ENCODE data around the gene DCP1B. TPM values are rescaled to one million over a fixed set of nuclear protein-coding genes. Genes with fewer than 3 reads are reported as not detected.

DCP1B gene
- total RNA-seq, 1 experiment from 2014 or later = 30.8 TPM

GRCh38 chr12:1910468-1910867 lies 93.8 kb downstream of the DCP1B start:
- Histone ChIP-seq H2AFZ (ENCODE audit: low read length) (no peak overlapping the region), H3K27ac (ENCODE audit: low read length) (no peak overlapping the region), H3K9ac (ENCODE audit: low read length) (no peak overlapping the region), H3K79me2 (ENCODE audit: low read length) (no peaks in the 10 kb centered on the region), H3K27me3 (ENCODE audit: low read length) (no peaks in the 10 kb centered on the region), H3K9me2 (replicated peaks; ENCODE audit: insufficient read depth, low read length) (no peaks in the 10 kb centered on the region), H3K36me3 (ENCODE audit: insufficient read depth, low read length) (no peaks in the 10 kb centered on the region), H3K9me3 (ENCODE audit: low read length) (no peaks in the 10 kb centered on the region; the same call in 1 of the 2 replicates), H3K4me2 (ENCODE audit: low read depth, low read length, poor library complexity, severe bottlenecking) (no peak overlapping the region), H4K20me1 (ENCODE audit: insufficient read depth, low read depth, low read length) (no peaks in the 10 kb centered on the region), H3K4me1 (ENCODE audit: low read length) (peaks cover 1% of the 10 kb centered on the region), H3K4me3 (ENCODE audit: low read length) (no peak overlapping the region)
- no peak for DNase-seq

DNA sequence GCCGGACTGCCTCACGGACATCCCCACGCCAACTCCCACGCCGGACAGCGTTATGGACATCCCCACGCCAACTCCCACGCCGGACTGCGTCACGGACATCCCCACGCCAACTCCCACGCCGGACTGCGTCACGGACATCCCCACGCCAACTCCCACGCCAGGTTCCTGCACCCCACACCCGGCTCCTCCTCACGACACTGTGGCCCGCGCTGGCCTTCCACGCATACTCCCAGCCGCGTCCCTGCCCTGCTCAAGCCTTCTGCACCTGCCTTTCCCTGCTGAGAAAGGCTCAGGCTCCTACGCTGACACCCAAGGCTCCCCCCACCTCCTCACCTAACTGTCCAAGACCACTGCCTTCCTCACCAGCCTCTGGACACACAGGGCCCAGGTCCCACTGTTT lies 95.5 kb downstream of the DCP1B start:
- no peaks in the 10 kb centered on the region for H3K4me1 ChIP-seq (ENCODE audit: low read length)
- no peak overlapping the region for H3K4me2 ChIP-seq (ENCODE audit: low read depth, low read length, poor library complexity, severe bottlenecking)
- no peak overlapping the region for H2AFZ ChIP-seq (ENCODE audit: low read length)
- H3K9me2 ChIP-seq (replicated peaks; ENCODE audit: insufficient read depth, low read length) = no peaks in the 10 kb centered on the region
- DNase-seq = no peak
- H3K79me2 ChIP-seq (ENCODE audit: low read length) = no peaks in the 10 kb centered on the region
- no peaks in the 10 kb centered on the region for H3K36me3 ChIP-seq (ENCODE audit: insufficient read depth, low read length)
- no peaks in the 10 kb centered on the region for H3K27me3 ChIP-seq (ENCODE audit: low read length)
- no peak overlapping the region for H3K9ac ChIP-seq (ENCODE audit: low read length)
- no peaks in the 10 kb centered on the region for H4K20me1 ChIP-seq (ENCODE audit: insufficient read depth, low read depth, low read length)
- H3K9me3 ChIP-seq (ENCODE audit: low read length) = peaks cover 7% of the 10 kb centered on the region; the same call in 1 of the 2 replicates
- H3K27ac ChIP-seq (ENCODE audit: low read length) = no peak overlapping the region
- H3K4me3 ChIP-seq (ENCODE audit: low read length) = no peak overlapping the region

- Histone ChIP-seq H3K79me2 (ENCODE audit: low read length) (no peaks in the 10 kb centered on the region), H3K9me3 (ENCODE audit: low read length) (peaks cover 9% of the 10 kb centered on the region; the same call in 1 of the 2 replicates), H3K4me1 (ENCODE audit: low read length) (no peaks in the 10 kb centered on the region), H3K9me2 (replicated peaks; ENCODE audit: insufficient read depth, low read length) (no peaks in the 10 kb centered on the region), H4K20me1 (ENCODE audit: insufficient read depth, low read depth, low read length) (no peaks in the 10 kb centered on the region), H3K9ac (ENCODE audit: low read length) (no peak overlapping the region), H3K36me3 (ENCODE audit: insufficient read depth, low read length) (no peaks in the 10 kb centered on the region), H3K27me3 (ENCODE audit: low read length) (no peaks in the 10 kb centered on the region), H3K4me2 (ENCODE audit: low read depth, low read length, poor library complexity, severe bottlenecking) (no peak overlapping the region), H2AFZ (ENCODE audit: low read length) (no peak overlapping the region), H3K27ac (ENCODE audit: low read length) (no peak overlapping the region), H3K4me3 (ENCODE audit: low read length) (no peak overlapping the region)
- DNase-seq = peak; percentile 65
Measured at GRCh38 chr12:1907652-1908611, 96.3 kb downstream of the DCP1B start.

DNA sequence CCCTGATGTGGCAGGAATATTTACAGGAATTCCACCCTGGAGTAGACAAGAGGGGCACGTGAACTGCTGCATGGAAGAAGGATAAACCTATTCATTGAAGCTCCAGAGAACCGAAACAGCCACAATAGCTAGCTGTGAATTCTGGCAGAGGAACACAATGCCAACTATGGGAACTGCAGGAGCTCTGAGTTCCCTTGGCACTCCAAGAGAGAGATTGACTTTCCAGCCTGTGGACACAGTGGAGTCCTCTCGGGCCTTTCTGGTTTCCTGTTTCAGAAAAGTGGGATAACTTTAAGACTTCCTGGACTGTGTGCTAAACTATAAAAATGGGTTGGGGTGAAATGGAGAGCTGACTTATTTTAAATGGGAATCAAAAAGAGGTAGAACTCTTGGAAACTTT lies 97.7 kb downstream of the DCP1B start:
- DNase-seq = no peak
- no peaks in the 10 kb centered on the region for H3K27me3 ChIP-seq (ENCODE audit: low read length)
- no peaks in the 10 kb centered on the region for H3K36me3 ChIP-seq (ENCODE audit: insufficient read depth, low read length)
- no peak overlapping the region for H3K4me3 ChIP-seq (ENCODE audit: low read length)
- no peaks in the 10 kb centered on the region for H3K9me2 ChIP-seq (replicated peaks; ENCODE audit: insufficient read depth, low read length)
- no peak overlapping the region for H3K4me2 ChIP-seq (ENCODE audit: low read depth, low read length, poor library complexity, severe bottlenecking)
- H4K20me1 ChIP-seq (ENCODE audit: insufficient read depth, low read depth, low read length) = no peaks in the 10 kb centered on the region
- H3K79me2 ChIP-seq (ENCODE audit: low read length) = no peaks in the 10 kb centered on the region
- no peak overlapping the region for H3K9ac ChIP-seq (ENCODE audit: low read length)
- H3K9me3 ChIP-seq (ENCODE audit: low read length) = peaks cover 9% of the 10 kb centered on the region; the same call in 1 of the 2 replicates
- H2AFZ ChIP-seq (ENCODE audit: low read length) = no peak overlapping the region
- H3K4me1 ChIP-seq (ENCODE audit: low read length) = no peaks in the 10 kb centered on the region
- H3K27ac ChIP-seq (ENCODE audit: low read length) = no peak overlapping the region

DNA sequence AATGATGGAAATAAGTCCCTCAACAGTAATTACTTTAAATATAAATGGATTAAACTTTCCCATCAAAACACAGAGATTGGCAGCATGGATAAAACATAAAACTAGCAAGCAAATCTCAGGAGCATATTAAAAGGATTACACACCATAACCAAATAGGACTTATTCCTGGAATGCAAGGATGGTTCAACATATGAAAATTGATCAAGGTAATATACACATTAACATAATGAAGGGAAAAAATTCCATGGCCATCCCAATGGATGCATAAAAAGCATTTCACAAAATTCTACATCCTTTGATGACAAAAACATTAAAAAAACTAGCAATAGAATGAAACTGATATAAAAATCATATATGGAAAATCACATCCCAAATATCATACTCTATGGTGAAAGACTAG lies 99.4 kb downstream of the DCP1B start:
- Histone ChIP-seq H3K27ac (ENCODE audit: low read length) (no peak overlapping the region), H3K9ac (ENCODE audit: low read length) (no peak overlapping the region), H3K4me3 (ENCODE audit: low read length) (no peak overlapping the region), H2AFZ (ENCODE audit: low read length) (no peak overlapping the region), H3K36me3 (ENCODE audit: insufficient read depth, low read length) (no peaks in the 10 kb centered on the region), H3K9me3 (ENCODE audit: low read length) (peaks cover 9% of the 10 kb centered on the region; the same call in 1 of the 2 replicates), H3K4me2 (ENCODE audit: low read depth, low read length, poor library complexity, severe bottlenecking) (no peak overlapping the region), H3K79me2 (ENCODE audit: low read length) (no peaks in the 10 kb centered on the region), H3K9me2 (replicated peaks; ENCODE audit: insufficient read depth, low read length) (no peaks in the 10 kb centered on the region), H3K4me1 (ENCODE audit: low read length) (no peaks in the 10 kb centered on the region), H3K27me3 (ENCODE audit: low read length) (no peaks in the 10 kb centered on the region), H4K20me1 (ENCODE audit: insufficient read depth, low read depth, low read length) (no peaks in the 10 kb centered on the region)
- no peak for DNase-seq

DNA sequence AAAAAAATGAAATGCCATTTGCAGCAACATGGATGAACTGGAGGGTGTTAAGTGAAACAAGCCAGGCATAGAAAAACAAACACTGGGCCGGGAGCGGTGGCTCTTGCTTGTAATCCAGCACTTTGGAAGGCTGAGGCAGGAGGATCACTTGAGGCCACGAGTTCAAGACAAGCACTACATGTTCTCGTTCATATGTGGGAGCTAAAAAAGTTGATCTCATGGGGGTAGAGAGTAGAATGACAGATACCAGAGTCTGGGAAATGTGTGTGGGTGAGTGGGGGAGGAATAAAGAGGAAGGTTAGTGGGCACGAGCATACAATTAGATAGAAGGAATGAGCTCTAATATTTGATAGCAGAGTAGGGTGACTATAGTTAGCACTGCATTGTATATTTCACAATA lies 107.3 kb downstream of the DCP1B start:
- no peak for DNase-seq
- H3K4me2 ChIP-seq (ENCODE audit: low read depth, low read length, poor library complexity, severe bottlenecking) = no peak overlapping the region
- H3K9me2 ChIP-seq (replicated peaks; ENCODE audit: insufficient read depth, low read length) = no peaks in the 10 kb centered on the region
- no peak overlapping the region for H3K9ac ChIP-seq (ENCODE audit: low read length)
- H3K9me3 ChIP-seq (ENCODE audit: low read length) = peaks cover 8% of the 10 kb centered on the region
- no peaks in the 10 kb centered on the region for H3K4me1 ChIP-seq (ENCODE audit: low read length)
- no peaks in the 10 kb centered on the region for H3K79me2 ChIP-seq (ENCODE audit: low read length)
- H3K27ac ChIP-seq (ENCODE audit: low read length) = no peak overlapping the region
- no peak overlapping the region for H3K4me3 ChIP-seq (ENCODE audit: low read length)
- H4K20me1 ChIP-seq (ENCODE audit: insufficient read depth, low read depth, low read length) = no peaks in the 10 kb centered on the region
- H2AFZ ChIP-seq (ENCODE audit: low read length) = no peak overlapping the region
- H3K36me3 ChIP-seq (ENCODE audit: insufficient read depth, low read length) = no peaks in the 10 kb centered on the region
- 0 out of 2 replicates have a peak, but pooled peaks cover 6% of the 10 kb centered on the region for H3K27me3 ChIP-seq (ENCODE audit: low read length)

Other genes with a start within 250 kb of the DCP1B start
- not detected in 2 replicates for gene LRTM2, start 183.9 kb downstream of the DCP1B start, total RNA-seq (2014; rRNA removed; shearing (Covaris generic); ENCODE audit: low replicate concordance)
- gene CACNA2D4, start 85.8 kb downstream of the DCP1B start, total RNA-seq (2014; rRNA removed; shearing (Covaris generic); ENCODE audit: low replicate concordance) = 0.22 and 0.37 TPM in 2 replicates
- 0.11 TPM in 1 of 2 replicates, not detected in the other for gene CACNA1C, start 48.5 kb upstream of the DCP1B start, total RNA-seq (2014; rRNA removed; shearing (Covaris generic); ENCODE audit: low replicate concordance)

Measured in Karpas-422 (cell line).